ENCODE measurements around the gene SASH1. TPM values are rescaled to one million over a fixed set of nuclear protein-coding genes. Genes with fewer than 3 reads are reported as not detected.

The SASH1 gene
- total RNA-seq, 1 donor from 2014 or later: 63.8 TPM

DNA sequence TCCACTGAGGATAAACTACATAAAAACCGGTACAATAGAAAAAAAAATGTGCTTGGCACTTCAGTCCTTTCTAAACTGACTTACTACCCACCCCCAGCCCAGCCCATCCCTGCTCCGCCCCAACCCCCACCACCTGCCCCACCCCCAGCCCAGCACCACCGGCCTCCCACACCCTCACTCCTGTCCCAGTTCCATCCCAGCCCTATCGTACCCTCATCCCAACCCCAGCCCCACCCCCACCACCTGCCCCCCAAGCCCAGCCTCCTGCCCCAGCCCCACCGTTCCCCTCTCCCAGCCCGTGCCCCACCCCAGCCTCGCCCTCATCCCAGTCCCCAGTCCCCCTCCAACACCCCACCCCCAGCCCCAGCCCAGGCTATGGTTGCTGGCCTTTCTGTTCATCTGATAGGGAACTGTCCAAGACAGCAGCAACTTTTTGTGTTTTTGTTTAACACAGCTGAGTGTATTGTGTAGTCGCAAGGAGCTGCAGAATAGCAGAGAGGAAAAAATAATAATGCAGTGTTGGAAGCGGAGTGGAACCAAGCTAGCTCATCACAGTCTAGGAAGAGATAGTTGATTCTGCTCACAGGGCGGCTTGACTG lies 61.9 kb downstream of the SASH1 start:
- DNase-seq (ENCODE audit: low spot score): no peak

DNA sequence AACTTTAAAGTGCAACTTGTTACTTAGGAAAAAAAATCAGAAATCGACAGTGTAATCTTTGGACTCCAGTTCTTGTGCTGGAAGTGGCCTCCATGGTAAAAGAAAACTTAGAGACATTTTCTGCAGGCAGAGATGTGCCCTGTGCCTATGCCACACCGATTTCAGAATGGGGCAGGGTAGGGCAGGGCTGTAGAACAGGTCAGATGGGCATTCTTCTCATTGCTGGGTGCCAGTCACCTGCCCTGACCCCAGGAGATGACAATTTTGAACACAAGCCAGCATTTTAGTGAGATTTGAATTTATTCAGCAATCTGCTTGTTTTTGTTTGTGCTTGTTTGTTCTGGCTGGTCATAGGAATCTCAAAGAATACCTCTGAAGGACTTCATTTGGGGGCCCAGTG lies 63.3 kb downstream of the SASH1 start:
- no peak for DNase-seq (ENCODE audit: low spot score)

GRCh38 chr6:148406579-148407371 lies 64.1 kb downstream of the SASH1 start:
- no peak for DNase-seq (ENCODE audit: low spot score)

- DNase-seq (ENCODE audit: low spot score): peak; percentile 79
Measured at GRCh38 chr6:148407372-148407771, 64.7 kb downstream of the SASH1 start.

DNA sequence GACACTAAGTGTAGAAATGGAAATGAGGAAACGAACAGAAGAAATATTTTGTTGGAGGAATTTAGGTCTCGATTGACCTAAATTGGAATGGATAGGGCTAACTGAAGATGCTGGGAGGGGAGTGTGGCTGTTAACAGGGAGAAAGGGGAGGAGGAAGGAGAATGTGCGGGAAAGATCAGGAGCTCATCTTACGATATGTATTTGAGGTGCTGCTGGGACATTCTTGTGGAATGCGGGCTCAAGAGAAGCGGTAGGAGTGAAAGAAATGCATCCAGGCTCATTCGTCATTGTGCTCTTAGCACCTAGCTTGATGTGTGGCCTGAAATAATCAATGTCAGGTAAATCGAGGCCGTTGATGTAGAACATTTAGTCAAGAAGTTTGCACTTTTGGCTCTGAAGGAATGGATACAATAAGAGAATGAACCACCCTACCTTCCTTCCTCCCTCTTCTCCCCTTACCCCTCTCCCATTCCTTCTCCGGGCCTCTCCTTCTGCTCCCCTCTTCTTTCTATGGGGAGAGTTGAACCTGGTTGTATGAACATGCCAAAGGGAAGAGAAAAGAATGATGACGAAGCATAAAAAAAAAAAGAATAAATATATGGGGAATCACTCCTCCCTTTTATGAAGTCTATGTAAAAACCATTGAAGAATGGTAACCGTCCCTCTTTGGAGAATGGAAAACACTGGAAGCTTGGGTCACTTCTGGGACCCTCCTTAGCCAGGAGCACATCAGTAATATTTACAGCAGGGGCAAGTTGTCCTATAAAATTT lies 70.9 kb downstream of the SASH1 start:
- DNase-seq (ENCODE audit: low spot score): no peak

DNA sequence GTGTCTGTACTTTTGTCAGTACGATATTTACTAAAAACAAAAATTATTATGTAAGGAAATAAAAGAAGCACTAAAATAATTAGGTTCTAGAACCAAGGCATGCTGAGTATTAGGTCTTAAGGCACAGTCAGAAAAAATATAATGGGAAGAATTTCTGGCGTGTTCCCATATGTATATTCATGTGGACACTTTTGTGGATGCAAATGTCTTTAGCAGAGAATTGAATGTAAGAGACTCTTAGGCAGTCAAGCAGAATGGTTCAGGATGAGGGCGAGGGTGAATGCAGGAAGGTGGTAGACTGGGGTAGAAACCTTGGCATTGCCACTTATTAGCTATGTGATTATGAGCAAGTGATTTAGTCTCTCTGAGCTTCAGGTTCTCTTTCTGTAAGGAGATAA lies 71.5 kb downstream of the SASH1 start:
- no peak for DNase-seq (ENCODE audit: low spot score)

DNA sequence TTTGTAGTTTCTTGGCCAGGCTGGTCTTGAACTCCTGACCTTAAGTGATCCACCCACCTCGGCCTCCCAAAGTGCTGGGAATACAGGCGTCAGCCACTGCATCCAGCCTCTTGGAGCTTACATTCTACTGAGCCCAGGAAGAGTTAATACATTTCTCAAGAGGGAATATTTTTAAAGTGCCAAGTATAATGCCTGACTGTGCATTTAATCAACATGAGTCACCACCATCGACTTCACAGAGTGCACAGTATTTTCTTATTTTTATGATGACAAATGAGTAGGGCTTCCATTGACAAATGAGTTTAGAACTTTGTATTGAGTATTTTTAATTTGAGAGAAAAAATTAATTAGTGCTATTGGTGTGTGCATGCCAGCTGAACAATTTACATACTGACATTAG lies 72.2 kb downstream of the SASH1 start:
- DNase-seq (ENCODE audit: low spot score): peak; percentile 73

GRCh38 chr6:148415511-148416260 lies 73.0 kb downstream of the SASH1 start:
- no peak for DNase-seq (ENCODE audit: low spot score)

GRCh38 chr6:148416330-148416965 lies 73.8 kb downstream of the SASH1 start:
- no peak for DNase-seq (ENCODE audit: low spot score)

DNA sequence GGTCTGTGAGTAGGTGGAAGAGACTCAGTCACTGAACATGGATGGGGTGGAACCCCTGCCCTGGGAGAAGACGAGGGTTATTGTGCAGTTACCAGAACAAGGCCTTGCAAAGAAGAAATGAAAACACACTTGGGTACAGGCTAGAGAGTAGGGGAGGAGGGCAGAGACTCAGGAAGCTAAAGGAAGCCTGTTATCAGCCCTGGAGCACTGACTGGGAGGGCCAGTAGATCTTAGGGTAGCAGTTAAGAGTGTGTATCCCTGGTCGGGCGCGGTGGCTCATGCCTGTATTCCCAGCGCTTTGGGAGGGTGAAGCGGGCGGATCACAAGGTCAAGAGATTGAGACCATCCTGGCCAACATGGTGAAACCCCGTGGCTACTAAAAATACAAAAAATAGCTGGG lies 74.4 kb downstream of the SASH1 start:
- no peak for DNase-seq (ENCODE audit: low spot score)

- DNase-seq (ENCODE audit: low spot score): no peak
Measured at GRCh38 chr6:148419430-148419829, 76.8 kb downstream of the SASH1 start.

DNA sequence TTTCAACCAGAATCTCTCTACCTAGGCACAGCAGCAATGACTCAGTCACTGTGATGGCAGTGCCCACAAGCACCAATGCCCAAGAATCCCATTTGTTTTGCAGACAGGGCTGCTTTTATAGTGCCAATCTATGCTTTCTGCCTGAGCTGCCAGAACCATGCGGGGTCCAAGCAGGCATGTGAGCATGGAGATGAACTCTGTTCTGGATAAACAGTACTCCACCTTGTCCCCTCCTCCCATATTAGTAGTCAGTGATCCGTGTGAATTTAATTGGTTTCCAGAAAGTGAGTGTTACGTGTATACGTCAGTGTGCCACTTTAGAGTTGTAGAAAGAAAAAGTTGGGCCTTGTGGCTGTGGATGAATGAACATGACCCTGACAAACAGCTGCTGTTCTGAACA lies 79.4 kb downstream of the SASH1 start:
- no peak for DNase-seq (ENCODE audit: low spot score)

DNA sequence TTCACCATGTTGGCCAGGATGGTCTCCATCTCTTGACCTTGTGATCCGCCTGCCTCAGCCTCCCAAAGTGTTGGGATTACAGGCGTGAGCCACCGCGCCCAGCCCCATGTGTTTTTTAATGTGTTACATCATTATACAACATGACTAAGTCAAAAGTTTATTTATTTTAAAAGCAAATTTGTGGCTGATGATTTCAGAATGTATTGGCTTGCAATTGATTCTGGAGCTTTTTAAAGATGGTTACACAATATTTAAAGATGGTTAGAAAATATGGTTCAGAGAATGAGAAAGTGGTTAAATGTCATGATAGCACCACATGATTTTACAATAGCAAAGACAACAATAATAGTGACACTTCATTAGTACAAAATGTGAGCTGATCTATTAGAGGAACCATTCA lies 80.5 kb downstream of the SASH1 start:
- DNase-seq (ENCODE audit: low spot score): no peak

DNA sequence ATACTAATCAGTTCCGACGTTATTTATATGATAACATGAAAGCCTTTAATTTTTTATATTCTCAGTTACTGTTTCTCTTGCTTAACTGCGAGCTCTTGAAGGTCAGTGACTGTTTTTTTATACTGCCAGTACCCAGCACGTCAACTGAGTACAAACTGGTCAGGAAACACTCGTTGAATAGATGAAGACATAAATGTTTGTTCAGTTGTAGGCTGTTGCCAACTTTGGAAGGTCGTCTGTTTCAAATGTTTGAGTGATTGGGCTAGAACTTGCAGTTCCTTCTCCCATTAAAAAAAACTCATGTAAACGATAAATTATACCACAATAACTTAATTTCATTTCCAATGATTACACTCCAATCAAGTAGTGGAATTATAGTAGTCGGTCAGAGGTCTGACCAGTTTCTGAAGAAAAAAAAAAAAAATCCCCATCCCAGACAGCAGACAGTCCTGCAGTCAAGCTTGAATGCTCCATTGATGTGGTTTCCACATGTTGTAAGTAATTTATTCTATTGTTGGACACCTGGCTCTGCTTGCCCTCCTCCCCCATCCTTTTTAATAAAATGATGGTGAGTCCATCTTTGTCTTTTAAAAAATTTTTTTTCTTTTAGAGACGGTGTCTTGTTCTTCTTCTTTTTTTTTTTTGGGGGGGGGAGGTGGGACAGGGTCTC lies 81.1 kb downstream of the SASH1 start:
- no peak for DNase-seq (ENCODE audit: low spot score)

- no peak for DNase-seq (ENCODE audit: low spot score)
Measured at GRCh38 chr6:148425443-148425842, 82.8 kb downstream of the SASH1 start.

GRCh38 chr6:148426317-148426977 lies 83.8 kb downstream of the SASH1 start:
- DNase-seq (ENCODE audit: low spot score): no peak

DNA sequence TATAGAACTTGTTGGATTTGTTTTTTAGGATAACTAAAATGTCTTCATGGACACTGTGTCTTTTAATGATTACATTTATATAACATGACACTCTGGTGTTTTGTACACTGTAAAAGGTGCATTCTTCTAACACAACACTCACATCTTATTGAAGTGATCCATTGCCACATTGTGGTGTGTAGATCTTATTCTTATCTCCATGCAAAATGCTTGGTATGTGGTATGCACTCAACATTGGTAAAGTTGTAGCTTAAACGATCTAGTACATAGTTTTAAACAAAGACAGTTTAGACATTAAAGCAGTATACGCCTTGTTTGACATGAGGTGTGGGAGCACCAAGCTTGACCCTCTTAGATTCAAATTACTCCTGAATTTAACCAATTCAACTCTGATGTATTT lies 84.7 kb downstream of the SASH1 start:
- no peak for DNase-seq (ENCODE audit: low spot score)

- no peak for DNase-seq (ENCODE audit: low spot score)
Measured at GRCh38 chr6:148429423-148429822, 86.8 kb downstream of the SASH1 start.

GRCh38 chr6:148430897-148431296 lies 88.3 kb downstream of the SASH1 start:
- DNase-seq (ENCODE audit: low spot score): no peak

- no peak for DNase-seq (ENCODE audit: low spot score)
Measured at GRCh38 chr6:148431413-148431812, 88.8 kb downstream of the SASH1 start.

All from umbilical cord (tissue), 2 donors.